ENCODE measurements around the gene NOS1AP. TPM values are rescaled to one million over a fixed set of nuclear protein-coding genes. Genes with fewer than 3 reads are reported as not detected.
A peak's percentile ranks its signal among the peaks of the same experiment; 100 is the strongest.

The NOS1AP gene
- total RNA-seq (3.2 and 5.4 TPM in 2 replicates), polyA plus RNA-seq (0.62 and 1.3 TPM in 2 replicates), polyA minus RNA-seq (2.9 and 3.9 TPM in 2 replicates), Bru-seq, nascent RNA (percentile 60 among the genes with signal in this experiment), BruChase-seq, experiment 1, labeled RNA remaining after a 6-hour chase (percentile 39 among the genes with signal in this experiment), BruChase-seq, experiment 2, labeled RNA remaining after a 2-hour chase (percentile 43 among the genes with signal in this experiment)
- polyA plus RNA-seq (2011; cell fraction: cytosol; rRNA removed) = 0.65 and 1.0 TPM in 2 replicates
- polyA plus RNA-seq (2011; cell fraction: nucleus; rRNA removed) = 5.1 and 5.8 TPM in 2 replicates
- polyA plus RNA-seq (2012) = 1.8 and 2.0 TPM in 2 replicates
- 2.5 TPM for polyA minus RNA-seq (2011; cell fraction: cytosol; rRNA and poly(A)+ RNA removed)
- 10.6 and 11.1 TPM in 2 replicates for polyA minus RNA-seq (2011; cell fraction: nucleus; rRNA and poly(A)+ RNA removed)
- long read RNA-seq, full-length matches to known transcripts = 1 of 4 reads
- long read RNA-seq, partial matches to known transcripts = 1 of 4 reads
- long read RNA-seq, other reads (novel, unspliced or antisense) = 2 of 4 reads

GRCh38 chr1:162069334-162070093 lies at the start of gene NOS1AP:
NOS1AP (plus strand) TSS chr1:162069691; CDS start chr1:162070178, 487 bp downstream.
- intact Hi-C loops (cut with micrococcal nuclease) = loop anchor here (10.0 kb wide), 1 partner anchor 125 kb away; no protein-coding TSS in a partner anchor
- Histone ChIP-seq H3K9me1 (replicated peaks; ENCODE audit: control insufficient read depth, extremely low read depth, insufficient read depth, low read length) (no peaks in the 10 kb centered on the region), H3K4me1 (ENCODE audit: control insufficient read depth, extremely low read depth, insufficient read depth, low read length) (peaks cover 13% of the 10 kb centered on the region), H3K4me2 (ENCODE audit: insufficient read depth, low read length) (peak within 1 kb of the TSS; percentile 47), H4K20me1 (replicated peaks; ENCODE audit: control insufficient read depth, extremely low read depth, insufficient read depth, low read length) (no peaks in the 10 kb centered on the region), H3K79me2 (ENCODE audit: control insufficient read depth, insufficient read depth, low read length) (no peaks in the 10 kb centered on the region), H3K9ac (replicated peaks; ENCODE audit: extremely low read depth, insufficient read depth, low read length) (peak within 1 kb of the TSS; percentile 56), H3K9me3 (replicated peaks; ENCODE audit: control insufficient read depth, insufficient read depth, low read length) (no peaks in the 10 kb centered on the region), H3K27ac (ENCODE audit: insufficient read depth, low read depth, low read length) (no peak within 1 kb of the TSS), H3K27me3 (ENCODE audit: control insufficient read depth in 2 of 2, insufficient read depth in 2 of 2, low read length in 2 of 2) (no peaks in the 10 kb centered on the region), H2AFZ (ENCODE audit: low read depth, low read length) (peak within 1 kb of the TSS; percentile 43), H3K36me3 (ENCODE audit: control insufficient read depth in 2 of 2, extremely low read depth in 1 of 2, insufficient read depth in 2 of 2, low read length in 2 of 2) (no peaks in the 10 kb centered on the region), H3K4me3 (replicated peaks in 1 of 3; ENCODE audit: insufficient read depth in 1 of 3, low read depth in 1 of 3, low read length in 3 of 3) (peak within 1 kb of the TSS; percentile 36 to 92 (median 61))
- BruUV-seq (replicated peaks) = TSS peak; percentile 25
- TF ChIP-seq FOS (IDR thresholded peaks at IDR 0.05; ENCODE audit: borderline replicate concordance, insufficient read depth, low read length) = peak; percentile 7
- TF ChIP-seq POLR2AphosphoS5 (IDR thresholded peaks at IDR 0.05; ENCODE audit: insufficient read depth, low read depth, low read length) = peak; percentile 64
- no peak for TF ChIP-seq MAX (IDR thresholded peaks at IDR 0.05; ENCODE audit: insufficient read depth, insufficient read length)
- DNase-seq (ENCODE audit: low read depth, low spot score) = peak; percentile 72
- ChIA-PET POLR2A (no interaction called here), CTCF (interaction anchor here (0.7 to 2.1 kb wide), 6 partner anchors 11 to 322 kb away, joined by 3 to 7 read pairs (median 6); no protein-coding TSS in a partner anchor)
- FAIRE-seq = peak; percentile 73
- dilution Hi-C loops (cut with MboI; ENCODE audit: extremely low pct_ligation_motif_present, low sequenced_read_pairs) = no loop called here
